Measurements from ENCODE around the gene ZNF609.
"Not testable (repeated sequence)": the region's sequence is repeated elsewhere in the genome, so short reads cannot be mapped to it uniquely, and the experiment has no call there.

ZNF609 gene

GRCh38 chr15:64480891-64481290 is 20.5 kb downstream of the ZNF609 start:
- Histone ChIP-seq H3K9ac (ENCODE audit: insufficient read length) (no peak overlapping the region), H3K36me3 (ENCODE audit: insufficient read depth, low read length) (no peaks in the 10 kb centered on the region), H3K27ac (no peak overlapping the region), H3K4me3 (no peak overlapping the region), H3K9me3 (ENCODE audit: low read depth, low read length) (no peaks in the 10 kb centered on the region)
- TF ChIP-seq EZH2 (IDR thresholded peaks at IDR 0.05), result no peak
- TF ChIP-seq POLR2AphosphoS5 (IDR thresholded peaks at IDR 0.05; ENCODE audit: borderline replicate concordance, low read depth, low read length), result no peak
- no peak for TF ChIP-seq FOXP2 (optimal IDR thresholded peaks at IDR 0.05; ENCODE audit: control extremely low read depth, extremely low read length, insufficient read depth)
- no peak for DNase-seq (ENCODE audit: low read depth, low spot score)

GRCh38 chr15:64483749-64484148 is 23.4 kb downstream of the ZNF609 start:
- no peak for DNase-seq (ENCODE audit: low read depth, low spot score)
- no peak for TF ChIP-seq POLR2AphosphoS5 (IDR thresholded peaks at IDR 0.05; ENCODE audit: borderline replicate concordance, low read depth, low read length)
- no peak for TF ChIP-seq EZH2 (IDR thresholded peaks at IDR 0.05)
- no peak for TF ChIP-seq FOXP2 (optimal IDR thresholded peaks at IDR 0.05; ENCODE audit: control extremely low read depth, extremely low read length, insufficient read depth)
- Histone ChIP-seq H3K9ac (ENCODE audit: insufficient read length) (no peak overlapping the region), H3K9me3 (ENCODE audit: low read depth, low read length) (no peaks in the 10 kb centered on the region), H3K4me3 (no peak overlapping the region), H3K27ac (no peak overlapping the region), H3K36me3 (ENCODE audit: insufficient read depth, low read length) (no peaks in the 10 kb centered on the region)

DNA sequence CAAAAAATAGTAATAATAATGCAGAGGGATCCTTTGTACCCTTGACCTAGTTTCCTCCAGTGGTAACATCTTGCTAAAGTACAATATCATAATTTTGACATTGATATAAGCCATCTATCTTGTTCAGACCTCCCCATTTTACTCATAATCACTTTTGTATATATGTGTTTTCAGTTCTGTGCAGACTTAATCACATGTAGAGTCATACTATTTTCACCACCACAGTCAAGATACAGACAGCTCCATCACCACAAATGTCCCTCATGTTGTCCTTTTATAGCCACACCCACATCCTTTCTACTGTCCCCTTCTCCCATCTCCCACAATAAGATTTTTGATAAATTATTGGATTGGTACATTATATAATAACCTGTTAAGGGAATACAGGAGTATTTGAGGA is 25.4 kb downstream of the ZNF609 start:
- H3K4me3 ChIP-seq, result no peak overlapping the region
- no peak overlapping the region for H3K27ac ChIP-seq
- no peaks in the 10 kb centered on the region for H3K9me3 ChIP-seq (ENCODE audit: low read depth, low read length)
- H3K9ac ChIP-seq (ENCODE audit: insufficient read length), result no peak overlapping the region
- DNase-seq (ENCODE audit: low read depth, low spot score), result no peak
- no peaks in the 10 kb centered on the region for H3K36me3 ChIP-seq (ENCODE audit: insufficient read depth, low read length)
- no peak for TF ChIP-seq POLR2AphosphoS5 (IDR thresholded peaks at IDR 0.05; ENCODE audit: borderline replicate concordance, low read depth, low read length)
- no peak for TF ChIP-seq FOXP2 (optimal IDR thresholded peaks at IDR 0.05; ENCODE audit: control extremely low read depth, extremely low read length, insufficient read depth)
- no peak for TF ChIP-seq EZH2 (IDR thresholded peaks at IDR 0.05)

GRCh38 chr15:64490598-64491259 is 30.4 kb downstream of the ZNF609 start:
- no peak overlapping the region for H3K4me3 ChIP-seq
- H3K27ac ChIP-seq, result no peak overlapping the region
- DNase-seq (ENCODE audit: low read depth, low spot score), result no peak
- no peak for TF ChIP-seq FOXP2 (optimal IDR thresholded peaks at IDR 0.05; ENCODE audit: control extremely low read depth, extremely low read length, insufficient read depth)
- TF ChIP-seq POLR2AphosphoS5 (IDR thresholded peaks at IDR 0.05; ENCODE audit: borderline replicate concordance, low read depth, low read length), result no peak
- TF ChIP-seq EZH2 (IDR thresholded peaks at IDR 0.05), result no peak
- no peak overlapping the region for H3K9ac ChIP-seq (ENCODE audit: insufficient read length)
- H3K9me3 ChIP-seq (ENCODE audit: low read depth, low read length), result no peaks in the 10 kb centered on the region
- H3K36me3 ChIP-seq (ENCODE audit: insufficient read depth, low read length), result no peaks in the 10 kb centered on the region

DNA sequence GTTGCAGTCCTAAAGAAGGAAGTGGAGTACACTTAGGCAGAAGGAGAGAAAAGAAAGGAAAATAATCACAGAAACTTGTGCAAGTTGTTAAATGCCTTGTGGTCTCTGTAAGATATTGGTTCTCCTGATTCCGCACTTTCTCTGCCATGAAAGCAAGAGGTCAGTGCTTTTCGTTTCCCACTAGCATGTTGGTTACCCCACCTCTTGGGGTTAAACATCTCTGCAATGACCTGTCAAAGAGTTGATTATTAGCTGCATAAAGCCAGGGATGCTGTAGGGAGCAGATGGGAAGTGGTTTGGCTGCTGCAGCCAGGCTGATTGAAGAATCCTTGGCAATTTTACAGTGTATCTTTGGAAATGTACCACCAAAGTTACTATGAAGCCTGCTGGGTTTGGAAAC is 33.3 kb downstream of the ZNF609 start:
- no peak for DNase-seq (ENCODE audit: low read depth, low spot score)
- TF ChIP-seq POLR2AphosphoS5 (IDR thresholded peaks at IDR 0.05; ENCODE audit: borderline replicate concordance, low read depth, low read length) (no peak), FOXP2 (optimal IDR thresholded peaks at IDR 0.05; ENCODE audit: control extremely low read depth, extremely low read length, insufficient read depth) (no peak), EZH2 (IDR thresholded peaks at IDR 0.05) (no peak)
- Histone ChIP-seq H3K4me3 (no peak overlapping the region), H3K9ac (ENCODE audit: insufficient read length) (no peak overlapping the region), H3K9me3 (ENCODE audit: low read depth, low read length) (no peaks in the 10 kb centered on the region), H3K36me3 (ENCODE audit: insufficient read depth, low read length) (no peaks in the 10 kb centered on the region), H3K27ac (no peak overlapping the region)

DNA sequence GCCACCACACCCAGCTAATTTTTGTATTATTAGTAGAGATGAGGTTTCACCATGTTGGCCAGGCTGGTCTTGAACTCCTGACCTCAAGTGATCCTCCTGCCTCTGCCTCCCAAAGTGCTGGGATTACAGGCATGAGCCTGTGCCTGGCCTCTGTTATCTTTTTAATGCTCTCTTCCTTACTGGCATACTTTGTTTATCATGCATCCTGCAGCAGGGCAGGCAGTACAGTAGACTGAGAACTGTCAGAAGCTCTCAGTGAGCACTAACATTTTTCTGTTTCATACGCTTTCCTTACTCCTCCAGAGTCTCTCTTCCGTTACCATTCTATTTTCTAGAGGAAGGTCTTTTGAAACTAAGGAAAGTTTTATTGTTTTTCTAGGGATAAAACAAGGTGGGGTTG is 35.6 kb downstream of the ZNF609 start:
- not testable (repeated sequence) for H3K9ac ChIP-seq (ENCODE audit: insufficient read length); H3K9me3 ChIP-seq (ENCODE audit: low read depth, low read length); DNase-seq (ENCODE audit: low read depth, low spot score); H3K4me3 ChIP-seq; H3K27ac ChIP-seq
- peaks cover 20% of the 10 kb centered on the region; the same call in 1 of the 2 replicates for H3K36me3 ChIP-seq (ENCODE audit: insufficient read depth, low read length)

GRCh38 chr15:64500695-64501395 is 40.5 kb downstream of the ZNF609 start:
- Histone ChIP-seq H3K4me3 (no peak overlapping the region), H3K27ac (no peak overlapping the region), H3K9ac (ENCODE audit: insufficient read length) (no peak overlapping the region), H3K9me3 (ENCODE audit: low read depth, low read length) (no peaks in the 10 kb centered on the region), H3K36me3 (ENCODE audit: insufficient read depth, low read length) (peaks cover 33% of the 10 kb centered on the region)
- no peak for TF ChIP-seq POLR2AphosphoS5 (IDR thresholded peaks at IDR 0.05; ENCODE audit: borderline replicate concordance, low read depth, low read length)
- no peak for DNase-seq (ENCODE audit: low read depth, low spot score)

DNA sequence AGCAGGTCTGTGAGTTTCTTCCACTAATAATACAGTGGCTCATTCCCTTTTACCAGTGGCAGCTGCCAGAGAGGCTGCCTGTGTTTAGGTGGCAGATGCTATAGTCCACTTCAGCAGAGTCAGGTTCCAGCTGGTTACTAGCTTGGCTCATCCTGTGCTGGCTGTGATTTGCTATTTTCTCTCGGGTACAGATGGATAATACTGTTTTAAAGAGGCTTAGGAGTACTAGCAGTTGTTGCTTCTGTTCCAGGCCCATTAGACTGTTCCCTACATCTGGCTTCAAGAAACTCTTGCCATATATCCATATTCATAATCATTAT is 41.0 kb downstream of the ZNF609 start:
- DNase-seq (ENCODE audit: low read depth, low spot score), result no peak
- TF ChIP-seq FOXP2 (optimal IDR thresholded peaks at IDR 0.05; ENCODE audit: control extremely low read depth, extremely low read length, insufficient read depth), result no peak
- TF ChIP-seq EZH2 (IDR thresholded peaks at IDR 0.05), result no peak
- no peak for TF ChIP-seq POLR2AphosphoS5 (IDR thresholded peaks at IDR 0.05; ENCODE audit: borderline replicate concordance, low read depth, low read length)
- Histone ChIP-seq H3K9me3 (ENCODE audit: low read depth, low read length) (no peaks in the 10 kb centered on the region), H3K27ac (no peak overlapping the region), H3K4me3 (no peak overlapping the region), H3K36me3 (ENCODE audit: insufficient read depth, low read length) (peaks cover 33% of the 10 kb centered on the region), H3K9ac (ENCODE audit: insufficient read length) (no peak overlapping the region)

GRCh38 chr15:64502151-64502550 is 41.8 kb downstream of the ZNF609 start:
- Histone ChIP-seq H3K4me3 (no peak overlapping the region), H3K9ac (ENCODE audit: insufficient read length) (no peak overlapping the region), H3K27ac (no peak overlapping the region), H3K36me3 (ENCODE audit: insufficient read depth, low read length) (peaks cover 33% of the 10 kb centered on the region), H3K9me3 (ENCODE audit: low read depth, low read length) (no peaks in the 10 kb centered on the region)
- no peak for DNase-seq (ENCODE audit: low read depth, low spot score)
- no peak for TF ChIP-seq POLR2AphosphoS5 (IDR thresholded peaks at IDR 0.05; ENCODE audit: borderline replicate concordance, low read depth, low read length)

Data from SK-N-MC (cell line).